GM19351 (cell line): ENCODE measurements around the gene GBA2.

ENCODE experiments used
- ATAC-seq: cut with Tn5 transposase; IDR thresholded peaks from one replicate; pipeline ENCODE4 v1.9.1; 2021; ENCODE audit warnings: mild to moderate bottlenecking, moderate library complexity; ENCODE audit not compliant: unreplicated experiment

The GBA2 gene

GRCh38 chr9:35718721-35719511 lies 30.1 kb downstream of the GBA2 start:
- no peak for ATAC-seq

- no peak for ATAC-seq
These were observed 31.7 kb downstream of the GBA2 start for GRCh38 chr9:35717132-35717870.

GRCh38 chr9:35716230-35716629 lies 32.8 kb downstream of the GBA2 start:
- ATAC-seq = no peak

- no peak for ATAC-seq
These were observed 34.3 kb downstream of the GBA2 start for GRCh38 chr9:35714579-35715252.

- ATAC-seq = no peak
These were observed 34.9 kb downstream of the GBA2 start for GRCh38 chr9:35714123-35714522.

- ATAC-seq = no peak
These were observed 35.5 kb downstream of the GBA2 start for GRCh38 chr9:35713578-35713977.

GRCh38 chr9:35712762-35713400 lies 36.1 kb downstream of the GBA2 start:
- no peak for ATAC-seq

- peak; percentile 73 for ATAC-seq
These were observed 37.3 kb downstream of the GBA2 start for GRCh38 chr9:35711501-35712428.

- no peak for ATAC-seq
These were observed 38.1 kb downstream of the GBA2 start for GRCh38 chr9:35710818-35711500.

GRCh38 chr9:35708146-35708545 lies 40.9 kb downstream of the GBA2 start:
- no peak for ATAC-seq

GRCh38 chr9:35706951-35707350 lies 42.1 kb downstream of the GBA2 start:
- no peak for ATAC-seq

- no peak for ATAC-seq
These were observed 43.1 kb downstream of the GBA2 start for GRCh38 chr9:35705836-35706430.

- ATAC-seq = no peak
These were observed 43.7 kb downstream of the GBA2 start for GRCh38 chr9:35705372-35705771.

GRCh38 chr9:35703906-35704672 lies 44.9 kb downstream of the GBA2 start:
- ATAC-seq = no peak

- ATAC-seq = no peak
These were observed 46.3 kb downstream of the GBA2 start for GRCh38 chr9:35702696-35703095.

GRCh38 chr9:35700942-35701341 lies 48.1 kb downstream of the GBA2 start:
- no peak for ATAC-seq

- no peak for ATAC-seq
These were observed 49.0 kb downstream of the GBA2 start for GRCh38 chr9:35700031-35700430.

- no peak for ATAC-seq
These were observed 50.8 kb downstream of the GBA2 start for GRCh38 chr9:35698231-35698630.
